ENCODE results near the gene COA1.
"Not testable (repeated sequence)": the region's sequence is repeated elsewhere in the genome, so short reads cannot be mapped to it uniquely, and the experiment has no call there.

COA1 gene

DNA sequence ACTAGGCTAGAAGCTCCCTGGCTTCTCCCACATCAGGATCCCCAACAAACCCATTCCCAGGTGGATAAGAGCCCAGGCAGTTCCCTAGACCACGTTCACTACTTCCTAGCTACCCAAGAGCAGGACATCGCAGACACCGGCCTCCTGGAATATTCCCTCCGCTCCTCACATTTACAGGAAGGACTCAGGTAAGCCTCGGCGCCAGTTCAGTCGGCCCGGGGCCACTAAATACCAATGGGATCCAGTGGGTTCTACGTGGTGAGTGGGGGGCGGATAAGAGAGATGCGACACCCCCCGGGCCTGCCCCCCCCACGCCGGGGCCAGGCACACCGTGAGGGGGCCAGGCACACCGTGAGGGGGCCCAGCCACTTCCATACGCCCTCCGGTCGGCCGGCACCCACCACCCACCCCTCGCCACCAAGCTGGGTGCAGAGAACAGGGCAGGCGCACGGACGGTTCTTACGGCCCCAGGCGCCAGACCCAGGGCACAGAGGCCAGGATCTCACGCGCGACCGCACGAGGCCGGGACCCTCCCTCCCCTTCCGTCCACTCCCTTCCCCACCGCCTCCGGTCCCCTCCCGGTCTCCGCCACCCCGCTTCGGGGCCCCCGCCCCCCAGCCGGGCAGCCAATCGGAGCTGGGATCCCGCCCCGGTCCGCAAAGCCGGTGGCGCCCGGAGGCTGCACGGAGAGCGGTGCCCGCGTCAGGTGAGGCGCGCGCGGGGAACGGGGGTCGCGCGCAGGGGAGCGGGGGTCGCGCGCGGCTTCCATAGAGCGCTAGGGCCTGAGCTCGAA is 28.9 kb upstream of the COA1 start, which contains the start of gene BLVRA:
Gene BLVRA (plus strand): TSS at position 652 of the 793 bp plus-strand sequence. CDS start 12,479 bp downstream, outside the sequence.
- DNase-seq (ENCODE audit: low read depth in 2 of 2) = peak; percentile 30 to 37

DNA sequence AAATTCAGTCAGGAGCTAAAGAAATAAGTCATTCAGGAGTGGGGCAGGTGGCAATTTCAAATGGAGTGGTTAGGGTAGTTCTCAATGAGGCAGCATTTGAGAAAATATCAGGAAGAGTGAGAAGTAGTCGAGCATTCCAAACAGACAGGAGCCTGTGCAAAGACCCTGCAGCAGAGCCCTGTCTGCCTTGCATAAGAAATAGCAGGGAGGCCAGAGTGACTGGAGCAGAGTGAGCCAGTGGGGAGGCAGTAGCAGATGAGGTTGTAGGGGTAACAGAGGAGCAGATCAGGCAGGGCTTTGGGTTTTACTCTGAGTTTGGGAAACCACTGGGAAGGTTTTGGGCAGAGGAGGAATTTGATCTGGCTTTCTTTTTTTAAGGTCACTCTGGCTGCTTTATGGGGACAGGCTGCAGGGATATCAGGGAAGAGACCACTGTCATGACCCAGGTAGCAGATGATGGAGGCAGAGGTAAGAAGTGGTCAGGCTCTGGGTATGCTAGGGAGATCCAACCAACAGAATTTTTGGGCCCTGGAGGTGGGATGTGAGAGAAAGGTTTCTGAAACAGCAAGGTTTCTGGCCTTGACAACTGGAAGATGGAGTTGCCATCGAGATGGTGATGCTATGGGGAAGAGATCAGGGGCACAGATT is 27.9 kb upstream of the COA1 start:
- DNase-seq (ENCODE audit: low read depth in 2 of 2) = no peak

GRCh38 chr7:43756368-43757072 is 27.2 kb upstream of the COA1 start:
- DNase-seq (ENCODE audit: low read depth in 2 of 2) = no peak

DNA sequence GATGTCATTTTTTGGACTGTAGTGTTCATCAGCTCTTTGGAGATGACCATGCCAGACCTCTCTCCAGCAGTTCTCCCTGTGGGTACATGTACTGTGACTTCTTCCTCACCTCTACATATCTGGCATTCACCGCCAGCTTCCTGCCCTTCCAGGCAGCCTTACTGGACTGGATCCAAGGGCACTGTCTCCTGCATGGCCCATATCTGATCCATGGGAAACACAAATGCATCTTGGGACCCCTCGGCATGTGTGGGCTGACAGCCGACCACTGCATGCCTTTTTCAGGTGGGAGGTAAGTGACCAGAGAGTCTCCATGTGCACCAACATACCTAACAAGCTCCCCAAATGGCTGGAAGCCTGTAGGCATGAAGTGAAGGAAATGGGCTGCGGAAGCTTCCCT is 25.3 kb upstream of the COA1 start:
- DNase-seq (ENCODE audit: low read depth in 2 of 2) = no peak

GRCh38 chr7:43753843-43754242 is 24.5 kb upstream of the COA1 start:
- DNase-seq (ENCODE audit: low read depth in 2 of 2) = no peak

- DNase-seq (ENCODE audit: low read depth in 2 of 2) = no peak
These were observed 24.0 kb upstream of the COA1 start for GRCh38 chr7:43753271-43753810.

GRCh38 chr7:43752411-43752810 is 23.1 kb upstream of the COA1 start:
- DNase-seq (ENCODE audit: low read depth in 2 of 2) = no peak

DNA sequence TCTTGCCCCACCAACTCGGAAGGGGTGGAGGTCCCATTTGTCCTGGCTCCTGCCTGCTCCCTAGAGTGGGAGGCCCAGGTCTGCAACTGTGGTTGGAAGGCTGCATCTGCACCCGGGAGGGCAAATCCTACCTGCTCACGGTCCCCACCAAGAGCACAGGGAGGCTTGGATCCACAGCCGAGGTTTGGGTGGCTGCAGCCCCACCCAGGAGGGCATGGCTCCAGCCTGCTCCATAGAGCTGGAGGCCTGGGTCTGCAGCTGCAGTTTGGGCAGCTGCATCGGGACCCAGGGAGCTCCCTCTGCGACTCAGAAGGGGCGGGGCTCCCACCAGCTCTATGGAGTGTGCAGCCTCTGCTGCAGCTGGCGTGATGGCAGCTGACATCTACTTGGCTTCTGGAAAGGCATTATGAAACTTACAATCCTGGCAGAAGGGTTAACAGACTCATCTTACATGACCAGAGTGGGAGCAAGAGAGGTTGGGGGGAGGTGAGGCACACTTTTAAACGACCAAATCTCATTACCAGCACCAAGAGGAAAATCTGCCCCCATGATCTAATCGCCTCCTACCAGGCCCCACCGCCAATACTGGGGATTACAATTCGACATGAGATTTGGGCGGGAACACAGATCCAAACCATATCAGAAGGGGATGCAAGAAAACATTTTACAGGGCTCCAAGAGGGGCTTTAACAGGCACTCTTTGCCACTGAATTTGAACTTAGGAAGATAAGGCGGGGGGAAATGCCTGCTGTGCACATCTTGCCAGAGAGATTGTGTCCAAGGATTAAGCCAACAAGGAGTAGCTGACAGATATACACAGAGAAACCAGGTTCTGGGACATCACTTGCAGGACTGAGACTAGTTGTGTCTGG is 20.9 kb upstream of the COA1 start:
- no peak for DNase-seq (ENCODE audit: low read depth in 2 of 2)

GRCh38 chr7:43749383-43749940 is 20.1 kb upstream of the COA1 start:
- DNase-seq (ENCODE audit: low read depth in 2 of 2) = no peak

GRCh38 chr7:43747328-43748105 is 18.2 kb upstream of the COA1 start:
- no peak for DNase-seq (ENCODE audit: low read depth in 2 of 2)

GRCh38 chr7:43742692-43743091 is 13.4 kb upstream of the COA1 start:
- no peak for DNase-seq (ENCODE audit: low read depth in 2 of 2)

- DNase-seq (ENCODE audit: low read depth in 2 of 2) = no peak
These were observed 8.3 kb upstream of the COA1 start for GRCh38 chr7:43737467-43738127.

DNA sequence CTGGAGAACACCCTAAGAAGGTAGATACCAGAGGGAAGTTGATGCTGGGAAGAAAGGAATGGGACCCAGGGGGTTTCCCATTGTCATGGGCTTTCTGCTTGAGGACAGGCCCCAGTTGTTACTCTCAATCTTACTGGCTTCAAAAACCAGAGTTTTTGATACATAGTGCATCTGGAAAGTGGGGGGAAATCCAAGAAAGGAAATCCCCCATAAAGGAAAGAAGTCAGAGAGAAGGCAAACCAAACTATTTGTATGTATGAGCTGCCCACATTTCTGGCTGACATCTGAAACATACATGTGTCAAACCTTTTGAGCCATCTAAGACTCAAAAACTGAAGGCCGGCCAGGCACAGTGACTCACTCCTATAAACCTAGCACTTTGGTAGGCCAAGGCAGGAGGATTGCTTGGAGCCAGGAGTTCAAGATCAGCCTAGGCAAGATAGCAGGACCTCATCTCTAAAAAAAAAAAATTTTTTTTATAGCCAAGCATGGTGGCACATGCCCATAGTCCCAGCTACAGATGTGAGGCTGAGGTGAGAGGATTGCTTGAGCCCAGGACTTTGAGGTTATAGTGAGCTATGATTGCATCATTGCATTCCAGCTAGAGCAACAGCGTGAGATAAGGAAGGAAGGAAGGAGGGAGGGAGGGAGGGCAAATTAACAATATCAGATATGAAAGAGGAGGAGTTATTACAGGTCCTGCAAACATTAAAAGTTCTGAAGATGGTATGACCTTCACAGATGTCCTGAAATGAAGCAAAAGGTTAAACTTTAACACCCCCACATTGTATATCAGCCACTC is 6.7 kb upstream of the COA1 start:
- DNase-seq (ENCODE audit: low read depth in 2 of 2) = no peak

- no peak for DNase-seq (ENCODE audit: low read depth in 2 of 2)
These were observed 6.1 kb upstream of the COA1 start for GRCh38 chr7:43735403-43735801.

DNA sequence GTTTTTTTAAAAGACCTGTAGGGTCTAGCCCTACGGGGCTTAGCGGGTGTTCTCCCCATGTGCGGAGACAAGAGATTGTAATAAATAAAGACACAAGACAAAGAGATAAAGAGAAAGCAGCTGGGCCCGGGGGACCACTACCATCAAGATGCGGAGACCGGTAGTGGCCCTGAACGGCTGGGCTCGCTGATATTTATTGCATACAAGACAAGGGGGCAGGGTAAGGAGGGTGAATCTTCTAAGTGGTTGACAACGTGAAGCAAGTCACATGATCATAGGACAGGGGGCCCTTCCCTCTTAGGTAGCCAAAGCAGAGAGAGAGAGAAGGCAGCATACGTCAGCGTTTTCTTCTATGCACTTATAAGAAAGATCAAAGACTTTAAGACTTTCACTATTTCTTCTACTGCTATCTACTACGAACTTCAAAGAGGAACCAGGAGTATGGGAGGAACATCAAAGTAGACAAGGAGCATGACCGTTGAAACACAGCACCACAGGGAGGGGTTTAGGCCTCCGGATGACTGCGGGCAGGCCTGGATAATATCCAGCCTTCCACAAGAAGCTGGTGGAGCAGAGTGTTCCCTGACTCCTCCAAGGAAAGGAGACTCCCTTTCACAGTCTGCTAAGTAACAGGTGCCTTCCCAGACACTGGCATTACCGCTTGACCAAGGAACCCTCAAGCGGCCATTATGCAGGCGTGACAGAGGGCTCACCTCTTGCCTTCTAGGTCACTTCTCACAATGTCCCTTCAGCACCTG is 5.4 kb upstream of the COA1 start:
- DNase-seq (ENCODE audit: low read depth in 2 of 2) = not testable (repeated sequence)

DNA sequence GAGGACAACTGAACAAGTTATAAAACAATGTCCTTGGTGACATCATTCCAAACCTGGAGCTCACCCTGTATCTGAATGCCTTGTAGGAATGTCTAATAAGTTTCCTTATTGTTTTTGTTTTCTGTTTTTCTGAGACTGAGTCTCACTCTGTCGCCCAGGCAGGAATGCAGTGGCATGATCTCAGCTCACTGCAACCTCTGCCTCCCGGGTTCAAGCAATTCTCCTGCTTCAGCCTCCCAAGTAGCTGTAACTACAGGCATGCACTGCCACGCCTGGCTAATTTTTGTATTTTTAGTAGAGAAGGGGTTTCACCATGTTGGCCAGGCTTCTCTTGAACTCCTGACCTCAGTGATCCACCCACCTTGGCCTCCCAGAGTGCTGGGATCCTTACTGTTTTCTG is 2.2 kb upstream of the COA1 start:
- DNase-seq (ENCODE audit: low read depth in 2 of 2) = not testable (repeated sequence)

- DNase-seq (ENCODE audit: low read depth in 2 of 2) = no peak
These were observed 563 bp upstream of the COA1 start for GRCh38 chr7:43729924-43730248.

GRCh38 chr7:43727494-43727893 is 1.8 kb downstream of the COA1 start:
- DNase-seq (ENCODE audit: low read depth in 2 of 2) = no peak

All from stimulated activated CD8-positive, alpha-beta memory T cell treated with anti-CD3 and anti-CD28 coated beads, Interleukin-7, amount 100 ng/mL, for 1 hour (primary cell).